GM19035 (cell line): ENCODE measurements around the gene VSTM5.
A peak's percentile ranks its signal among the peaks of the same experiment; 100 is the strongest.
"Not testable (repeated sequence)": the region's sequence is repeated elsewhere in the genome, so short reads cannot be mapped to it uniquely, and the experiment has no call there.

Experiments
- ATAC-seq: cut with Tn5 transposase; IDR thresholded peaks from one replicate; pipeline ENCODE4 v1.9.1; 2021; ENCODE audit not compliant: unreplicated experiment

VSTM5 gene

DNA sequence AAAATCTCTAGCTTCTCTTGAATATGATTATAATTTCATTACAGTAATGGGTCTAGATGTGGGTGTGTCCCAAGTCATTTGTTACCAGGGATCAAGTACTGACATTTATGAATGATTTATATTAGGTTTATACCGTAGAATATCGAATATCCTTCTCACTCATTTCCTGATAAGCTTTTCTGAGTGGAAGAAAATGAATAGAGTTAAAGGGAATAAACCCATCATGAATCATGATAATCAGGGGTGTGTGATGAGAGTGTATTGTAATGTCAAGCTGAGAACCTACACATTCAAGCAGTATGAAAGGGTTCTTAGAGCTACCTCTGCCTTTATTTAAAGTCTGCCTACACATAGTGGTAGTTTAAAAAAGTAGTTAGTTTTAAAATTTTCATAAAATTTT, 49.1 kb downstream of the VSTM5 start:
- ATAC-seq: no peak

DNA sequence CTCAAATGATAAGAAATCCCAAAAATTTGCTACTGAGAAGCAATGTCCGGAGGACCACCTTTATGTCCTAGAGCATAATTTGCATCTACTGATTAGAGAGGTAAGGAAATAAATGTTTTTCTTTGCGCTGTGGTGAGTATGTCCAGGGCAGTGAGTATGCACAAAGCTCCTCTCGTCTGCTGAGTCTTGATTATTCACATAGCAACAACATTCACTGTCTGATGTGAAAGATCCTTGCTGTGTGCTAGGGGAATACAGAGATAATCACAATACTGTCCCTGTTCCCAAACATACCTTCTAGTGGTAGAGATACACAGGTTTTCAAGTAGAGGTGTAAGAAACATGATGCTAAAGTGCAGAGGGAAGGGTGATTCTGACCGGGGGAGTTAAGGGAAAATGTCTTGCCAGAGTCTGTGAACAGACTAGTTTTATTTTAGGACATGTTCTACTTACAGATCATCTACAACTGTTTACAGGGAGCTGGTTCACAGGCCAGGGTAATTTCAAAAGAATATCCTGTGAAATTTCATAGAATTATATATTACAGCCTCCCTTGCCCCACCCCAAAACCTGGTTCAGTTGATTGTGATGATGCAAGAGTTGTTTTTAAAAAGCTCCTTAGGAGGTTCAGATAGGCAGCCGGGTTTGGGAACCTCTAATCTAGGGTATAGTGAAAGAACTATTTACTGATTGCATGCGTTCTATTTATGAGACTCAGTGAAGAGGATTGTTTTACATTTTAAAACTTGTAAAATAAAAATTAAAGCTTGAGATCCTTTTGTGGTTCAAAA, 53.8 kb downstream of the VSTM5 start:
- no peak for ATAC-seq

DNA sequence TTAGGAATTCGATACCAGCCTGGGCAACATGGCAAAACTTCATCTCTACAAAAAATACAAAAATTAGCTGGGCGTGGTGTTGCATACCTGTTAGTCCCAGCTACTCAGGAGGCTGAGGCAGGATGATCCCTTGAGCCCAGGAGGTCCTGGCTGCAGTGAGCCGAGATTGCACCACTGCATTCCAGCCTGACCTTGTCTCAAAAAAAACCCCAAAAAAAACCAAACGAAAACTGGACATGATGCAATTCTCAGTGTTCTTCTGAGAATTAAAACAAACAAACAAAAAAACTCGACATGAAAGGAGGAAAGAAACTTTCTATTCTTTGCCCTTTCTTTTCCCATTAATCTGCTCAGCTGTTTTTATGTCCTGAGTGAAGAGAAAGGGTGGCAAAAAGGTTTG, 58.9 kb downstream of the VSTM5 start:
- ATAC-seq: no peak

DNA sequence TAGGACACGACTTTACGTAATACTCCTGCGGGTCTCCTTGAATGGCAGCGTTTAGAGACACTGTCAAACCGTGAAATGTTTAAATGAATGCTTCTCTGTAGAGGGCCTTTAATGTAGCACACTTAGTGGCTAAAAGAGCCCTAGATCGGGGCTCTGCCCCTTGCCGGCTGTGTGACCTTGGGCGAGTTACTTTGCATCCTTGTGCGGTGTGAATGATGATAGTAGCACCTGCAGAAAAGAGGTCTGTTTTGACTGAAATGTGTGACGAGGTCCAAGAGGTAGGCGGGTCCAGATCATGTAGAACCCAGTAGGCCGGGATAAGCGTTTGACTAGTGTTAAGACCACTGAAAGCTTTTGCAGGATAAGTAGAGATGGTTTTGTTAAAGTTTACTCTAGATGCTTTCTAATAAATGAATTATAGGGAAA, 65.5 kb downstream of the VSTM5 start:
- ATAC-seq: peak; percentile 38

DNA sequence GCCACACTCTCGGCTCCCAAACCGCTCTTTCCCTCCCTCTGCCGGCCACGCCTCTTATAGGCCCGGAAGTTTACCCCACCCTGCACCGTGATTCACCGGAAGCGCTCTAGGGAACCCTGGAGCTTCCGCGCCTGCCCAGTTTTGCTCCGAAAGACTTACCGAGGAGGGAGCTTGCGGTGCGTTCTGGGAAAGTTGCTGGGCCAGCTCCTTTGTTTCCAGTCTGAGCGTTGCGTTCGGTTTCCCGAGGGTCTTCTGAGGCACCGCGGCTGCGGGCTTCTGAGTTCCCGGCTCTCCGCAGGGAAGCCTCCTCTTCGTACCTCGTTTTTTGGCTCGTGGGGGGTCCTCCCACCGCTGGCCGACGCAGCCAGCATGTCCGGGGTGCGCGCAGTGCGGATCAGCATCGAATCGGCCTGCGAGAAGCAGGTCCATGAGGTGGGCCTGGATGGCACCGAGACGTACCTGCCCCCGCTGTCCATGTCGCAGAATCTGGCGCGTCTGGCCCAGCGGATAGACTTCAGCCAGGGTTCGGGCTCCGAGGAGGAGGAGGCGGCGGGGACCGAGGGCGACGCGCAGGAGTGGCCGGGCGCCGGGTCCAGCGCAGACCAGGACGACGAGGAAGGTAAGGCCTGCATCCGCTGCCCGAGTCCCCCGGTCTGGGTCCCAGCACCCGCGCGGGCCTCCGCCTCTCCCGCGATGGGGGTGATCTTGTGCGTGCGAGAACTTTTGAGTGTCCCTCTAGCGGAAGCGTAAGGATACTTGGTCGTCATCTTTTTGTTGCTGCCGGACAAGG, 66.1 kb downstream of the VSTM5 start, which contains the start of gene MED17:
Gene MED17 (plus strand): TSS at position 138 of the 790 bp plus-strand sequence. CDS start 232 bp downstream, at position 370.
- ATAC-seq: peak; percentile 96

DNA sequence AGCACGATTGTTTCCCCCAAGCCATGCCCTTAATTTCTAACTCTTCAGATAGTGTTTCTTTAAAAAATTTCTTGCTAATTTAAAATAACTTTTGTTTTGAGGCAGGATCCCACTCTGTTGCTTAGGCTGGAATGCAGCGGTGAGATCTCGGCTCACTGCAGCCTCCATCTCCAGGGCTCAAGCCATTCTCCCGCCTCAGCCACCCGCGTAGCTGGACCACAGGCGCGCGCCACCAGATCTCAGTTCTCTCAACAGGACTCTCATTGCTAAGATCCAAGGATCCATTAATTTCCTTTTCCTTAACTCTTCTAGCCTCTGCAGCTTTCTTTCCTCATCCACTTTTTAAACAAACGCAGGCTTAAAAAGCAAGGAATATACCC, 66.7 kb downstream of the VSTM5 start:
- ATAC-seq: peak; percentile 51

DNA sequence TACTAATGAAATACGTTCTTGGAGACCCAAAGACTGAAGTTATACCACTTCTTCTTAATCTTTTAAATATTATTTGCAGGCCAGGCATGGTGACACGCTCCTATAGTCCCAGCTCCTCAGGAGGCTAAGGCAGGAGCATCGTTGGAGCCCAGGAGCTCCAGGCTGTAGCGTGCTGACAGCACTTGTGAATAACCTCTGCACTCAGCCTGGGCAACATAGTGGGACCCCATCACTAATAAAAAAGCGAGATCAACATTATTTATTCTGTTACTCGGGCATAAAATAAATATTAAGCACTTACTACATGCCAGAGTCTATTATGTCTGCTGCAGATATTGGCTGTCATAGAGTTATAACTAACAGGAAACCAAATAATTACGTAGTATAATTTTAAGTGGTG, 67.1 kb downstream of the VSTM5 start:
- ATAC-seq: no peak

DNA sequence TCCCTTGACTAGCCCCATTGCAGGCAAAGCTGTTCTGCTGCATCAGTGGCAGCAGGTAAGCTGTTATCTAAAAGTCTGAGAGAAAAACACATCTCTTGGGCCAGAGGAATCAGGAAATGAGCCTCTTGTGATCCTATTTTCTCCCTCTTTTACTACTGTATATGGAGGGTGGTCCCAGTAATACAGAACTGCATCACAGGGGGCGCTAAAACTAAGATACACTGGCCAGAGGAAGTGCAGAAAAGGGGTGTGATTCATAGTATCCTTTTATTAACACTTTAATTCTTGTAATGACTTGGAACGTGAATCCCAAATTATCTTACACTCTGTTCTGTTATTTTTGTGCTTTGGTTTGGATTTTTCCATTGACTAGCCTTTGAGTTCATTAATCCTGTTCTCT, 75.1 kb downstream of the VSTM5 start:
- ATAC-seq: no peak

DNA sequence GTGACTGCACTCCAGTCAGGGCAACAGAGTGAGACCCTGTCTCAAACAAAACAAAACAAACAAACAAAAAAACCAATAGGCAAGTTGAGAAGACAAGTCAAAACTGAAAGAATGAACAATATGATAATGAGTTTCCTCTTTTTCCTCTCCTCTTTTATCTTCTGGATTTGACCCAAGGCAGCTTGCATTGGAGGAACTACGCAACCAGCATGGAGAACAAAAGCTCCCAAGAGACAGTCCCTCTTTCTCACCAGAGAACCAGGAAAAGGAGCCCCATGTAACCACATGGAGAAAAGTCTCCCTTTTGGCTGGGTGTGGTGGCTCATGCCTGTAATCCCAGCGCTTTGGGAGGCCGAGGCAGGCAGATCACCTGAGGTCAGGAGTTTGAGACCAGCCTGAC, 75.9 kb downstream of the VSTM5 start:
- not testable (repeated sequence) for ATAC-seq

DNA sequence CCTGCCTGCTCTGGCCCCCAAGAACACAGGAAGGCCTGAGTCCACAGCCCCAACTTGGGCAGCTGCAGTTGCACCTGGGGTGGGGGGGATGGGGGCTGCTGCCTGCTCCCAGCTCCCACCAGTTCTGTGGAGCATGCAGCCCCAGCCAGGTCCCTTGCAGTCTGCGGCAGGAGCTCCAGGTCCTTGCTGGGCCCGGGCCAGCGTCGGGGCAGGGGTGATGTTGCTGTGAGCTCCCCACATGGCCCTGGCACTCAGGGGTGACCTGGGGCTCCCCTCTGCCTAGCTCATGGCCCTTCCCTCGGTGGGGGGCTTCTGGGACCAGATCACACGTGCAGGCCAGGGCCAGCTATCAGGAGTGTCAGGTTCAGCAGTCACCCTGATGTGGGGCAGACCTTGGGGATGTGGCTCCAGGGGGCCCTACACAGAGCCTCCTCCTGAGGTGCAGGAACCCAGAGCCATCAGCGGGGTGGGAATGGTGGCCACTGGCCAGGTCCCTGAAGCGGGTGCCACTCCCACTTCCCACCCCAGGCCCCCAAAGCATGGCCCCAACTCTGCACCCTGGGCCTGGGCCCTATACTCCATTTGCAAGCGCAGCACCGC, 76.7 kb downstream of the VSTM5 start:
- ATAC-seq: no peak

DNA sequence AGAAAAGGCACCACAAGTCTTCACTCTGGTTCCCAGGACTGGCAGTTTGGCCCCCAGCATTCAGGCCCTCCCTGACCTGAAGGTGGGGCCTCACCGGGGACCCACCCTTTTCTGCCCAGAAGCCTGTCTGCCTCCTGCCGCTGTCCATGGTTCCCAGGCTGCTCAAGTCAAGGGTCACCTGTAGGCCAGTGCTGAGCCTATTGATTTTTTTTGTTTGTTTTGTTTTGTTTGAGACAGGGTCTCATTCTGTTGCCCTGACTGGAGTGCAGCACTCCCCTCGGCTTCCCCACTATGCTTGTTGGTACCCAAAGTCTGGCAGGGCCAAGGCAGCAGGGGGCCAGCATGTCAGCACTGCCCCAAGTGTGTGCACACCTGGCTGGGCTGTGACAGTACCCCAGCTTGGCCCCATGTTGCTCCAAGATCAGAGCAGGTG, 77.4 kb downstream of the VSTM5 start:
- no peak for ATAC-seq

DNA sequence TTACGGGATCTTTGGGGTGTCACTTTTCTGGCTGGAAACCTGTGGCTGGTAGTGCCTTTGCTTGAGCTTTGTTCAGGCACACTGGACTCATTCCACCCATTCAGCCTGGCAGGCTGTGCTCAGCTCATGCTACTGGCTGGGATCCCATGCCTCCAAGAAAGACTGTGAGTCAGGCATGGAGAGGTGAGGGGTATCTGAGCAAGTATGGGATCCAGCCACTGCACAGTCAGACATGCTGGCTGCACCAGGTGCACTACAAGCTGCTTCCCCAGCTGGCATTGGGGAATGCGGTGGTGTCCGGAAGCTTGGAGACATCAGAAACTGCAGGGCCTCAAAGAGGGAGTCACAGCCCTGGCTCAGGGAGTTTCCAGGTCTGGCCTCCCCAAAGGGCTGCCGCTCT, 78.3 kb downstream of the VSTM5 start:
- ATAC-seq: no peak

DNA sequence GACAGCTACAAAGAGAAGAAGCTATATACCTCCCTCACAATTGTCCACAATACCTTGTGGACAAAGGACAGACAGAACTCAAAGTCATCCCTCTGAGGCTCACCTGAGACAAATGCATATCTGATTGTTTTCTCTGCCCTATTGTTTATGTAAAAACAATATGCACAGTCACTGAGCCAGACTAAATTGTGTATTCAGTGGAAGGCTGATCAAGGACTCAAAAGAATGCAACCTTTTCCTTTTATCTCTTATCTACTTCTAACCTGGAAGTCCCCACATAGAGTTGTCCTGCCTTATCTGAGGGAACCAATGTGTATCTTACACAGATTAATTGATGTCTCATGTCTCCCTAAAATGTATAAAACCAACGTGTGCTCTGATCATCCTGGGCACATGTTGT, 80.3 kb downstream of the VSTM5 start:
- no peak for ATAC-seq
